HCT116 (cell line): Measurements from ENCODE around the gene RTN4RL1.

Experiments
- CEBPB ChIP-seq: IDR thresholded peaks from 2 replicates; pipeline ENCODE4 v1.6.1; 2012; ENCODE audit warnings: low read depth
- CTCF ChIP-seq, 3 experiments: fragments of 200-600 bp in 1 of 3; sonication (generic) in 1 of 3; IDR thresholded peaks in 2 of 3; conservative IDR thresholded peaks in 1 of 3; 2 replicates each; pipeline ENCODE4 v1.5.1; 2012 to 2017; ENCODE audit warnings: low read depth in 2 of 3, low read length in 2 of 3, antibody characterized with exemption in 1 of 3, borderline replicate concordance in 1 of 3, control low read depth in 1 of 3, mild to moderate bottlenecking in 1 of 3, mixed read lengths in 1 of 3, mixed run types in 1 of 3, moderate library complexity in 1 of 3; ENCODE audit not compliant: insufficient read depth in 1 of 3
- EZH2 ChIP-seq: fragments of 200-600 bp; sonication (generic); IDR thresholded peaks from 2 replicates; pipeline ENCODE4 v1.6.1; 2017; ENCODE audit warnings: antibody characterized with exemption, mixed run types
- POLR2A ChIP-seq: IDR thresholded peaks from 2 replicates; pipeline ENCODE4 v1.7.0; 2011; ENCODE audit warnings: borderline replicate concordance; ENCODE audit not compliant: insufficient read depth, insufficient read length; ENCODE audit errors: extremely low read depth
- POLR2AphosphoS5 ChIP-seq: IDR thresholded peaks from 2 replicates; pipeline ENCODE4 v1.6.1; 2011; ENCODE audit warnings: mild to moderate bottlenecking, low read depth, low read length, moderate library complexity
- SRF ChIP-seq: IDR thresholded peaks from 2 replicates; pipeline ENCODE4 v1.6.1; 2012; ENCODE audit warnings: low read depth
- TCF7L2 ChIP-seq: IDR thresholded peaks from 2 replicates; pipeline ENCODE4 v1.7.0; 2011; ENCODE audit warnings: borderline replicate concordance, inconsistent platforms; ENCODE audit not compliant: insufficient read depth, insufficient read length; ENCODE audit errors: extremely low read depth
- ZNF274 ChIP-seq: fragments of 200-500 bp; sonication (Bioruptor generic); IDR thresholded peaks from 2 replicates; pipeline ENCODE4 v1.6.1; 2014; ENCODE audit warnings: mild to moderate bottlenecking, low read depth, low read length, inconsistent platforms

GRCh38 chr17:1898332-1898731, 126.8 kb downstream of the RTN4RL1 start:
- TF ChIP-seq CTCF (IDR thresholded peaks at IDR 0.05 in 2 of 3, conservative IDR thresholded peaks at IDR 0.05 in 1 of 3; ENCODE audit: borderline replicate concordance in 1 of 3, insufficient read depth in 1 of 3, low read depth in 2 of 3, low read length in 2 of 3) (no peak), POLR2AphosphoS5 (no peak), SRF (no peak), POLR2A (no peak), CEBPB (no peak), ZNF274 (no peak), EZH2 (no peak), TCF7L2 (no peak)
